Activated T-helper 1 cell treated with anti-CD3 and anti-CD28 coated beads, Interleukin-12 subunit alpha, Interleukin-12 subunit beta, Interleukin-2, Interleukin-4 antibody, amounts not matched to agents 30 ng/mL and 10 ng/mL and 1 ng/mL, durations not matched to agents 14 hours and 24 hours and 36 hours (primary cell): Measurements from ENCODE around the gene IFT20. TPM values are rescaled to one million over a fixed set of nuclear protein-coding genes. Genes with fewer than 3 reads are reported as not detected.
"Not testable (repeated sequence)": the region's sequence is repeated elsewhere in the genome, so short reads cannot be mapped to it uniquely, and the experiment has no call there.

Source experiments
- DNase-seq: peaks from one replicate; pipeline ENCODE4 v3.0.0; 2021; ENCODE audit warnings: low spot score
- H3K27ac Mint-ChIP-seq: one replicate; pipeline ENCODE4 v1.8.0; 2021; ENCODE audit warnings: mild to moderate bottlenecking, mixed read lengths
- H3K27me3 Mint-ChIP-seq: one replicate; pipeline ENCODE4 v1.8.0; 2022; ENCODE audit warnings: mild to moderate bottlenecking, moderate library complexity, mixed read lengths; ENCODE audit not compliant: insufficient read depth
- H3K36me3 Mint-ChIP-seq: one replicate; pipeline ENCODE4 v1.8.0; 2021; ENCODE audit warnings: low read depth, mixed read lengths
- H3K4me1 Mint-ChIP-seq: one replicate; pipeline ENCODE4 v1.8.0; 2021; ENCODE audit warnings: low read depth, mixed read lengths
- H3K4me3 Mint-ChIP-seq: one replicate; pipeline ENCODE4 v1.8.0; 2021; ENCODE audit warnings: mild to moderate bottlenecking, moderate library complexity, mixed read lengths
- H3K9me3 Mint-ChIP-seq: one replicate; pipeline ENCODE4 v1.8.0; 2021; ENCODE audit warnings: mixed read lengths
- intact Hi-C: fragments of 100-400 bp; cut with micrococcal nuclease; formaldehyde crosslinking; loops from one replicate; pipeline ENCODE4 v1.15.1; 2024
- total RNA-seq: library from RNA; stranded (reverse); gene quantifications from 2 replicates; pipeline ENCODE4 v1.2.3, GENCODE V29; 2022

The IFT20 gene
- total RNA-seq, 1 donor from 2014 or later: 21.3 TPM

DNA sequence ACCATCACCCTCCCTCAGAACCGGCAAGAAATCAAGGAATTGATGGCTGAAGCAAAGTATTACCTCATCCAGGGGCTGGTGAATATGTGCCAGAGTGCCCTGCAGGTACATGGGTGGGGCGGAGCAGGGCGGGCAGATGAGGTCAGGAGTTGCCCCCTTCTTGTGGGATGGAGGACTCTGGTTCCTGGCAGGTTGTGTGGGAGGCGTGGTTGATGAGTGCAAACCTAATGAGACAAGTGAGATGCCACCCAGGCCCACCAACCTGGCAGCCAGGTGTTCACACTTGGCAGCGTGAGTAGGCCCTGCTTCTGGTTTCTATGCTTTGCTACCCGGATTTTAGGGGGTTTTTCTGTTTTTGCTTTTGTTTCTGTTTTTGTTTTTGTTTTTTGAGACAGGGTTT is 5.1 kb upstream of the IFT20 start:
- Mint-ChIP-seq H3K9me3 (no peaks in the 10 kb centered on the region), H3K36me3 (peaks cover 34% of the 10 kb centered on the region), H3K4me1 (peaks cover 25% of the 10 kb centered on the region), H3K4me3 (no peak overlapping the region), H3K27me3 (no peaks in the 10 kb centered on the region), H3K27ac (no peak overlapping the region)
- DNase-seq: no peak
- intact Hi-C loops: no loop called here

DNA sequence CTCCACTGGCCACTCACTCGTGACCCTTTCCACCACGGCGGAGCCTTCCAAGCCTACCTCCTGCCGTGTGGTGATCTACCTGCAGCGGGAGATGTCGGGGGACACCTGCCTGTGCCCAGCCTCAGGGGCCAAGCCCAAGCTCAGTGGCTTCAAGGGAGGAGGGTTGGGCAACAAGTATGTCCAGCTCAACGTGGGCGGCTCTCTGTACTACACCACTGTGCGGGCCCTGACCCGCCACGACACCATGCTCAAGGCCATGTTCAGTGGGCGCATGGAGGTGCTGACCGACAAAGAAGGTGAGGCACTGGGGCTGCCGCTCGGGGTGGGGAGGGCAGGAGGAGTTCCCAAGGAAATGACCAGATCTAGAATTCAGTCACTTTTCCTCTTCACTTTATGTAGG is 4.2 kb upstream of the IFT20 start:
- Mint-ChIP-seq H3K4me1 (peaks cover 30% of the 10 kb centered on the region), H3K36me3 (peaks cover 31% of the 10 kb centered on the region), H3K9me3 (no peaks in the 10 kb centered on the region), H3K27me3 (no peaks in the 10 kb centered on the region), H3K27ac (no peak overlapping the region), H3K4me3 (no peak overlapping the region)
- intact Hi-C loops: loop anchor here (5.0 kb wide), 2 partner anchors 68 to 258 kb away; partner anchors contain the start of genes SLC46A1 and SPAG5
- no peak for DNase-seq

DNA sequence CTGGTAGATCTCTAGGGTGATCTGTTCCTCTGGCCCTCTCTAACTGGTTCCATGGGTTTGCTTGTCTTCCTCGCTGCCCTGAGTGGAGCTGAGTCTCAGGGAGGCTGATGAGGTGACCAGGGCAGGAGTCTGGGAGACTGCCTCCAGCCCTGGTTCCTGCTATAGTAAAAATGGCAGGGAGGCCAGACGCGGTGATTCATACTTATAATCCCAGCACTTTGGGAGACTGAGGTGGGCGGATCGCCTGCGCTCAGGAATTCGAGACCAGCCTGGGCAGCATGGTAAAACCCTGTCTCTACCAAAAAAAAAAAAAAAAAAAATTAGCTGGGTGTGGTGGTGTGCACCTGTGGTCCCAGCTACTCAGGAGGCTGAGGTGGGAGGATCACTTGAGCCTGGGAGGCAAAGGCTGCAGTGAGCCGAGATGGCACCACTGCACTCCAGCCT is 3.5 kb upstream of the IFT20 start:
- not testable (repeated sequence) for DNase-seq, H3K27ac Mint-ChIP-seq, H3K9me3 Mint-ChIP-seq, H3K27me3 Mint-ChIP-seq, H3K4me3 Mint-ChIP-seq
- Mint-ChIP-seq H3K4me1 (peaks cover 37% of the 10 kb centered on the region), H3K36me3 (peaks cover 24% of the 10 kb centered on the region)
- intact Hi-C loops: loop anchor here (5.0 kb wide), 2 partner anchors 69 to 259 kb away; partner anchors contain the start of genes SLC46A1 and SPAG5

DNA sequence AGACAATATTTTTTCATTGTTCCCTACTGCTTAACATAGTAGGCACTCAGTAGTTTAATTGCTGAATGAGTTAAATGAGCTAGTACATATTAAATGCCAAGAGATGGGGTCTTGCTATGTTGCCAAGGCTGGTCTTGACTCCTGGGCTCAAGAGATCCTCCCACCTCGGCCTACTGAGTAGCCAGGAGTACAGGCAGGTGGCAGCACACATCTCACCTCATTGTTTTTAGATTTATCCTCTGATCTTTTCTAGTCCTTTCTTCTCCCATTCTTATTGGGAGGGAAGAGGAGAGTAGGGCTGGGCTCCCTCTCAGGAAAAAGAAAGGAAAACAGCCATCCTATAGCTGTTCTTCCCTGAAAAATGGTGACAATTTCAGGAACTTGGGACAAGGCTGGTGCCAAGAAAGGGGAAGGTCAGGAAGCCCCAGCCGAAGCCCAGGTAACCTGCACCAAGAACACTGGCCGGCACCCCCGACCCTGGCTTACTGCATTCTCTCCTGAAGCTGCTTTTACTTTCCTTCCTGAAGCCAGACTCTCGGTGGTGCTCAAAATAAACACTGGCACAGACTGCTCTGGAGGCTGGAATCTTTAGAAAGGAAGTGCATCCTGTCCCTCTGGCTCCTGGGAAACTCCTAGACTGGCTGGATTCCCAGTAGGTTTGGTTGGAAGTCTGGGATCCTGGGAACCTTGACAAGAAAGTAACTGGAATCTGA is 2.9 kb upstream of the IFT20 start:
- intact Hi-C loops: loop anchor here (5.0 kb wide), 2 partner anchors 69 to 259 kb away; partner anchors contain the start of genes SLC46A1 and SPAG5
- Mint-ChIP-seq H3K4me3 (no peak overlapping the region), H3K4me1 (peaks cover 39% of the 10 kb centered on the region), H3K27ac (peak overlapping the region; percentile 4), H3K27me3 (no peaks in the 10 kb centered on the region), H3K36me3 (peaks cover 24% of the 10 kb centered on the region), H3K9me3 (no peaks in the 10 kb centered on the region)
- no peak for DNase-seq

- no peak for DNase-seq
- H3K27me3 Mint-ChIP-seq: no peaks in the 10 kb centered on the region
- peak overlapping the region; percentile 97 for H3K27ac Mint-ChIP-seq
- peaks cover 15% of the 10 kb centered on the region for H3K36me3 Mint-ChIP-seq
- intact Hi-C loops: loop anchor here (1.0 to 5.0 kb wide), 10 partner anchors 17 to 526 kb away; partner anchors contain the start of genes POLDIP2, RPL23A, SARM1 and SLC46A1
- H3K4me1 Mint-ChIP-seq: peaks cover 45% of the 10 kb centered on the region
- H3K9me3 Mint-ChIP-seq: no peaks in the 10 kb centered on the region
- peak overlapping the region; percentile 99 for H3K4me3 Mint-ChIP-seq
These were observed 943 bp upstream of the IFT20 start for GRCh38 chr17:28335959-28336871.

DNA sequence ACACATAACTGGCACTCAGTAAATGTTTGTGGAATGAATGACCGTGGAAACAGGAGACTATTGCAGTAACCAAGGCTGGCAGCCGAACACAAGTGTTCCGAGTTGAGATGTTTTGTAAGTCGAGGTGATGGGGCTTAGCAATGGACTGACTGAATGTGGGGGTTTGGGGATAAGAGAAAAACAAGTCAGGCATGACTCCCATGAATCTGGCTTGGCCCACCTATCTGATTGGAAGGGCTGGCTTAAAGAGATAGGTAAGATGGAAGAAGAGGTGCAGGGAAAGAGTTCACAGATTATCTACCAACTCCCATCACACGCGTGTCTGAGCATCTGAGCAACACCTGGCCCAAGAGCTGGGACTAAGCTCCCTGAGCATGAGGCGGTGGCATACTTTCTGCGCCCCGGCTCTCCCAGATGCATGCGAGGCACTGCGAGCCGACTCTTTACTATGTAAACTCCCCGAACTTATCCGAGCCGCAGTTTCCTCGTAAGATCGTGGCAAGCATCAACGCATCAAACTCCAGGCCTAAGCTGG is 539 bp downstream of the IFT20 start:
- Mint-ChIP-seq H3K4me3 (peak overlapping the region; percentile 99), H3K4me1 (peaks cover 45% of the 10 kb centered on the region), H3K27me3 (no peaks in the 10 kb centered on the region), H3K36me3 (peaks cover 8% of the 10 kb centered on the region), H3K9me3 (no peaks in the 10 kb centered on the region), H3K27ac (peak overlapping the region; percentile 97)
- intact Hi-C loops: loop anchor here (1.0 to 5.0 kb wide), 10 partner anchors 15 to 524 kb away; partner anchors contain the start of genes POLDIP2, RPL23A, SARM1 and SLC46A1
- no peak for DNase-seq

- Mint-ChIP-seq H3K9me3 (no peaks in the 10 kb centered on the region), H3K27me3 (no peaks in the 10 kb centered on the region), H3K4me1 (peaks cover 45% of the 10 kb centered on the region), H3K36me3 (peaks cover 4% of the 10 kb centered on the region), H3K27ac (peak overlapping the region; percentile 97), H3K4me3 (peak overlapping the region; percentile 99)
- DNase-seq: no peak
- intact Hi-C loops: loop anchor here (2.0 kb wide), 2 partner anchors 55 to 385 kb away; partner anchors contain the start of gene RPL23A
These were observed 1.1 kb downstream of the IFT20 start for GRCh38 chr17:28334171-28334570.

GRCh38 chr17:28333083-28333746 is 2.1 kb downstream of the IFT20 start:
- Mint-ChIP-seq H3K27ac (no peak overlapping the region), H3K9me3 (no peaks in the 10 kb centered on the region), H3K27me3 (no peaks in the 10 kb centered on the region), H3K36me3 (peaks cover 7% of the 10 kb centered on the region), H3K4me1 (peaks cover 41% of the 10 kb centered on the region), H3K4me3 (peak overlapping the region; percentile 99)
- no peak for DNase-seq
- intact Hi-C loops: no loop called here

DNA sequence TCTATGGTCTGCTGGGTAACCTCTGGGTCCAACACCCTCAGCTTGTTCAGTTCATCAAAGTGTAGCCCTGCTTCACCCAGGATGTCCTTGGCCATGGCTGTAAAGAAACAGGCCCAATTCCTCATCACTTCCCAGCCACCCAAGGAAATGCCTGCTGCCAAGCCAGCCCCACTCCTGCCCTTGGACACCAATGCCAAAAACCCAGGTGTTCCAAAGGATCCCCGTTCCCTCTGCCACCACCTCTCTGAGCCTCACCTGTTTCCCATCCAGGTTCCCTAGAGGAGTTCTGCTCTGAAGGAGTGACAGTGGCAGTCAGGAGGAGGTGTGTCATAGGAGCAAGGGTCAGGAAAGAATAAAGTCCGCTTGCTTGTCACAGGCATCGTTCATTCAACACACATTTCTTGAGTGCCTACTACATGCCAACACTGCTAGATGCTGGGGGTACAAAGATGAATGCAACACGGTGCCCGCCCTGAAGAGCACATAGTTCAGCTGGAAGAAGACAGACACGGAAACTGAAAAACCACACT is 3.3 kb downstream of the IFT20 start:
- H3K27me3 Mint-ChIP-seq: no peaks in the 10 kb centered on the region
- H3K4me3 Mint-ChIP-seq: no peak overlapping the region
- H3K9me3 Mint-ChIP-seq: no peaks in the 10 kb centered on the region
- intact Hi-C loops: no loop called here
- no peak for DNase-seq
- peaks cover 39% of the 10 kb centered on the region for H3K4me1 Mint-ChIP-seq
- H3K27ac Mint-ChIP-seq: no peak overlapping the region
- H3K36me3 Mint-ChIP-seq: peaks cover 16% of the 10 kb centered on the region

DNA sequence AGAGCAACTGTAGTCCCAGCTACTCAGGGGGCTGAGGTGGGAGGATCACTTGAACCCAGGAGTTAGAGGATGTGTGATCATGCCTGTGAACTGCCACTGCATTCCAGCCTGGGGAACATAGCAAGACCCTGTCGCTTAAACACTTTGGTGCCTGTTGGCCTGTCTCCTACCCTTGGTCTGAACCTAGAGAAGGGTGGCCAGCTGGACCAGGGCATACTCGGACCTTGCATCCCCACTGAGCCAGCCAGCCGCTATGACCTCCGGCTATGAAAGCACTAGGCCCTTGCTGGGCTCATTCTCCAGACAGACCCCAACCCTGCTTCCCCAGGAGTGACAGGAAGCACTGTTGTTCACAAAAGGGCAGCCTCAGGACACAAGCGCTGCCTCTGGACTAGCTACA is 4.6 kb downstream of the IFT20 start:
- H3K4me1 Mint-ChIP-seq: peaks cover 31% of the 10 kb centered on the region
- peaks cover 21% of the 10 kb centered on the region for H3K36me3 Mint-ChIP-seq
- H3K27me3 Mint-ChIP-seq: no peaks in the 10 kb centered on the region
- no peak for DNase-seq
- H3K9me3 Mint-ChIP-seq: no peaks in the 10 kb centered on the region
- no peak overlapping the region for H3K27ac Mint-ChIP-seq
- no peak overlapping the region for H3K4me3 Mint-ChIP-seq
- intact Hi-C loops: no loop called here

DNA sequence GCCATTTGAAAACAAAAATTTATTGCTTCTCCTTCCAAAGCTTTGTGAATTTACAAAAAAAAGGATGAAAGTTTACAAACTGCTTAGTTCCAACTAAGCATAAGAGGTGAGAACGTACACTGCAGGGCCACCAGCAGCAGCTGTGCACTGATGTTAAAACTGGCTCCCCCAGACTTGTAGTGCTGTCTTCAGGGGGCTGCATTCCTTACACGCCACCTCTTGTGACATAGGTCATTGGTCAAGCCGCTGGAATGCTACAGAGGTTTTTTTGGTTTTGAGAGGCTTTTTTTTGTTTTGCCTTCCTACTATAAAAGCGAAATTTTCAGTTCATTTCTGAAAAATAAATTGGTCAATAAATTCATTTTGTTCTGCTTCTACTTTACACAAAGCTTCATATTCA is 6.9 kb downstream of the IFT20 start:
- intact Hi-C loops: no loop called here
- H3K27me3 Mint-ChIP-seq: no peaks in the 10 kb centered on the region
- H3K4me3 Mint-ChIP-seq: no peak overlapping the region
- peaks cover 21% of the 10 kb centered on the region for H3K36me3 Mint-ChIP-seq
- no peak overlapping the region for H3K27ac Mint-ChIP-seq
- no peak for DNase-seq
- peaks cover 17% of the 10 kb centered on the region for H3K4me1 Mint-ChIP-seq
- H3K9me3 Mint-ChIP-seq: no peaks in the 10 kb centered on the region

GRCh38 chr17:28327709-28328108 is 7.6 kb downstream of the IFT20 start:
- H3K36me3 Mint-ChIP-seq: peaks cover 25% of the 10 kb centered on the region
- H3K9me3 Mint-ChIP-seq: no peaks in the 10 kb centered on the region
- peak overlapping the region; percentile 58 for H3K27ac Mint-ChIP-seq
- intact Hi-C loops: loop anchor here (1.0 kb wide), 1 partner anchor 8 kb away; the partner anchor contains the start of gene TMEM97
- no peak for DNase-seq
- no peak overlapping the region for H3K4me3 Mint-ChIP-seq
- H3K4me1 Mint-ChIP-seq: peaks cover 19% of the 10 kb centered on the region
- H3K27me3 Mint-ChIP-seq: no peaks in the 10 kb centered on the region
